Gastrocnemius medialis (tissue), 4 donors: ENCODE results near the gene PSAPL1. TPM values are rescaled to one million over a fixed set of nuclear protein-coding genes. Genes with fewer than 3 reads are reported as not detected.

ENCODE experiments used
- ATAC-seq, 2 donors: fragments of 150-250 bp; one replicate each; pipeline ENCODE4 v1.9.1; 2016
- DNase-seq, 2 donors: peaks; one replicate each; pipeline ENCODE4 v3.0.0-alpha.2; 2019
- H3K27ac ChIP-seq, 4 donors: fragments of 200-600 bp; sonication (generic); 1 replicate in 1 of 4; 2 replicates in 3 of 4; pipeline ENCODE4 v1.5.1; 2016 to 2018; ENCODE audit warnings: mild to moderate bottlenecking in 2 of 4, moderate library complexity in 1 of 4
- H3K27me3 ChIP-seq, 3 donors: fragments of 200-600 bp; sonication (generic) in 2 of 3; 1 replicate in 1 of 3; 2 replicates in 2 of 3; pipeline versions ENCODE4 v1.5.1 to v1.6.0; 2016 to 2019; ENCODE audit warnings: mild to moderate bottlenecking in 1 of 3, moderate library complexity in 1 of 3
- H3K36me3 ChIP-seq, 2 donors: fragments of 200-600 bp; sonication (generic) in 1 of 2; one replicate each; pipeline ENCODE4 v1.5.1; 2017 to 2018
- H3K4me1 ChIP-seq, 2 donors: fragments of 200-600 bp; sonication (generic) in 1 of 2; one replicate each; pipeline ENCODE4 v1.5.1; 2016 to 2017; ENCODE audit warnings: mild to moderate bottlenecking in 2 of 2
- H3K4me3 ChIP-seq, 4 donors: fragments of 200-600 bp; sonication (generic) in 3 of 4; 1 replicate in 1 of 4; 2 replicates in 3 of 4; pipeline ENCODE4 v1.5.1; 2016 to 2019; ENCODE audit warnings: mild to moderate bottlenecking in 2 of 4
- H3K9me3 ChIP-seq, 3 donors: fragments of 200-600 bp; sonication (generic) in 2 of 3; 1 replicate in 1 of 3; 2 replicates in 2 of 3; pipeline ENCODE4 v1.5.1; 2016 to 2019
- POLR2A ChIP-seq, 2 donors: fragments of 450-650 bp; IDR thresholded peaks; one replicate each; pipeline ENCODE4 v1.6.1; 2017; ENCODE audit warnings: antibody characterized with exemption in 2 of 2, mild to moderate bottlenecking in 2 of 2, moderate library complexity in 2 of 2
- in situ Hi-C, 4 donors: fragments of 200-750 bp; cut with MboI; loops; one replicate each; pipeline versions ENCODE4 v1.15.0 to v1.8.0; 2017; ENCODE audit warnings: low sequenced_read_pairs in 4 of 4
- intact Hi-C: fragments of 100-400 bp; cut with DNase I; formaldehyde crosslinking; loops from one replicate; pipeline ENCODE4 v1.15.1; 2023; ENCODE audit warnings: low total_unique reads
- total RNA-seq, 4 donors: library from RNA; depleted of rRNA; stranded (reverse); fragments of >200 nt; gene quantifications; one replicate each; pipeline versions ENCODE4 v1.1.0 to v1.2.3, GENCODE V29; 2016
- TF ChIP-seq, protein P1 (sequence below), 5 experiments: fragments of 450-650 bp in 3 of 5; fragments of 200-600 bp in 2 of 5; sonication (generic) in 2 of 5; IDR thresholded peaks in 4 of 5; conservative IDR thresholded peaks in 1 of 5; 1 replicate in 4 of 5; 2 replicates in 1 of 5; pipeline ENCODE4 v1.5.1; 2016 to 2019; ENCODE audit warnings: antibody characterized with exemption in 5 of 5, mild to moderate bottlenecking in 3 of 5, moderate library complexity in 3 of 5

The PSAPL1 gene
- total RNA-seq, 4 donors from 2014 or later = not detected

DNA sequence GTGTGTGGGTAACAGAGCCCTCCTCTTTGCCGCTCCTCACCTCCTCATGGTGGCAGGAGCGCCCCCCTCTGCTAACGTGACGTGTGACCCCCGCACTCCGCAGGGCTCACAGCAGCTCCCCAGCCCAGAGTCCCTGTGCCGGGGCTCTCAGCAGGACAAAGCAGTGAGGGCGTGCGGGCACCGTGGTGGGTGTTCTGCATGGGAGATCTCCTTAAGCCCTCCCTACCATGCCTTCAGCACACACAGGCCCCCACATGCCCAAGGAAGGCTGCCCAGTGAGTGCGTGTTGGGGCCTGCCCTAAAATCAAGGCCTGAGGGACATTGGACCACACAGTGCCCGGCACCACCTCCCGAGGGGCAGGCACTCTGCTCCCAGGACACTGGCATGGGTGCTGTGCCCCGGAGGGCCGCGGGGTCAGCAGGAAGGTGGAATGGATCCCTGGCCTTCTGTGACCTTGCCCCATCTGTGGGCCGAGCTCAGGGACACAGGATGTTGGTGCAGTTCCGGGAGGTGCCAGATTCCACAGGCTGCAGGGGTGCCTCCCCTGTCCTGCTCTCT is 10.1 kb downstream of the PSAPL1 start:
- H3K4me1 ChIP-seq = no peaks in the 10 kb centered on the region
- no peak overlapping the region for H3K4me3 ChIP-seq
- H3K36me3 ChIP-seq = no peaks in the 10 kb centered on the region
- no peak overlapping the region for H3K27ac ChIP-seq
- no peak for TF ChIP-seq POLR2A (IDR thresholded peaks at IDR 0.05)
- TF ChIP-seq, protein P1, sequence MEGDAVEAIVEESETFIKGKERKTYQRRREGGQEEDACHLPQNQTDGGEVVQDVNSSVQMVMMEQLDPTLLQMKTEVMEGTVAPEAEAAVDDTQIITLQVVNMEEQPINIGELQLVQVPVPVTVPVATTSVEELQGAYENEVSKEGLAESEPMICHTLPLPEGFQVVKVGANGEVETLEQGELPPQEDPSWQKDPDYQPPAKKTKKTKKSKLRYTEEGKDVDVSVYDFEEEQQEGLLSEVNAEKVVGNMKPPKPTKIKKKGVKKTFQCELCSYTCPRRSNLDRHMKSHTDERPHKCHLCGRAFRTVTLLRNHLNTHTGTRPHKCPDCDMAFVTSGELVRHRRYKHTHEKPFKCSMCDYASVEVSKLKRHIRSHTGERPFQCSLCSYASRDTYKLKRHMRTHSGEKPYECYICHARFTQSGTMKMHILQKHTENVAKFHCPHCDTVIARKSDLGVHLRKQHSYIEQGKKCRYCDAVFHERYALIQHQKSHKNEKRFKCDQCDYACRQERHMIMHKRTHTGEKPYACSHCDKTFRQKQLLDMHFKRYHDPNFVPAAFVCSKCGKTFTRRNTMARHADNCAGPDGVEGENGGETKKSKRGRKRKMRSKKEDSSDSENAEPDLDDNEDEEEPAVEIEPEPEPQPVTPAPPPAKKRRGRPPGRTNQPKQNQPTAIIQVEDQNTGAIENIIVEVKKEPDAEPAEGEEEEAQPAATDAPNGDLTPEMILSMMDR (IDR thresholded peaks at IDR 0.05 in 4 of 5, conservative IDR thresholded peaks at IDR 0.05 in 1 of 5) = no peak
- DNase-seq (no peak), ATAC-seq (no peak)
- intact Hi-C loops = no loop called here
- in situ Hi-C loops = no loop called here
- no peaks in the 10 kb centered on the region for H3K9me3 ChIP-seq
- H3K27me3 ChIP-seq = no peaks in the 10 kb centered on the region

DNA sequence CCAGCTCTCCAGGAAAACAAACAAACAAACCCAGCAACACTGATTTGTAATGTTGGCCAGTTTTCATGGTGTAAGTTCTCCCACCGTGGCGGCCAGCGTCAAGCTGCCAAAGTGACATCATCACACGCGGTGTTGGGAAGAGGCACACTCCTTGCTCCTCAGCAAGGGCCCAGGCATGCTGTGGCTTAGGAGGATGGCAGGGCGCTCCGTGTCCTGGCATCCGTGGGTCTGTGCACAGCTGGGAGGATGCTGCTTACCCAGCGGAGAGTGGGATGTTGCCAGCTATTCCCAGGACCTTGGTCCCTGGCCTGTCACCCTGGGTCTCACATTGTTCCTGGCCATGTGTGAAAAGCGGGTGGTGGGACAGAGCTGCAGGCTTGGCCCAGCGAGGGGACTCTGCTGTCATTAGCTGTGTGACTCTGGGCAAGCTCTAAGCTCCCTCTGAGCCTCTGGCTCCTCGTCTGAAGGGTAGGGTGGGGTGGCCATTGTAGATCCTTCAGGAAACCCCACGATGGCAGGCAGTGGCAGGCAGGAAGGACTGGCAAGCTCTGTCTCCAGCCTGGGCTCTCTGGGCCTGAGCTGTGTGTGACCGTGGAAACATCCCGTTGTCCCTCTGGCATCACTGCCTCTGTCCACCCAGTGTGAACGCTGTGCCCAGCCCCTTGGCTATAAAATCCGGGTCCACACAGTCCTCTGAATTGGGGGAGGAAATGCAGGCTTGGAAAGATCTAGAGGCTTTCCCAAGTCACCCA is 10.8 kb downstream of the PSAPL1 start:
- no peak for ATAC-seq
- intact Hi-C loops = no loop called here

DNA sequence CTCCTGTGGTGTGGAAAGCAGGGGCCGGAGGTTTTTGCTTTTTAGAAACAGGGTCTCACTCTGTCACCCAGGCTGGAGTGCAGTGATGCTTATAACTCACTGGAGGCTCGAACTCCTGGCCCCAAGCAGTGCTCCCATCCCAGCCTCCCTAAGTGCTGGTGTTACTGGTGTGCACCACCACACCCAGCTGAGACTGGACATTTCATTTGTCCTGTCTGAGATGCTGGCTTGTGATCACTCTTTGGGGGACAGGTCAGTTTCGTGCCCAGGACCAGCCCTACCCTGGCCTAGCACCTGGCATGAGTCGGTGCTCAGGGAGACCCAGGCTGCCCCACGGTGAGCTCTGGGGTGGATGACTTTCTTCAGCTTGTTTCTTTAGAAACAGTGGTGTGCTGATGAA is 11.3 kb downstream of the PSAPL1 start:
- no peak for ATAC-seq

More for the DNA sequence above, 10.8 kb downstream of the PSAPL1 start:
- no peak for TF ChIP-seq POLR2A (IDR thresholded peaks at IDR 0.05)
- TF ChIP-seq, protein P1 (IDR thresholded peaks at IDR 0.05 in 4 of 5, conservative IDR thresholded peaks at IDR 0.05 in 1 of 5) = no peak
- no peaks in the 10 kb centered on the region for H3K27me3 ChIP-seq
- H3K36me3 ChIP-seq = no peaks in the 10 kb centered on the region
- no peak overlapping the region for H3K4me3 ChIP-seq
- no peak overlapping the region for H3K27ac ChIP-seq
- DNase-seq = no peak
- H3K9me3 ChIP-seq = no peaks in the 10 kb centered on the region
- in situ Hi-C loops = no loop called here
- H3K4me1 ChIP-seq = no peaks in the 10 kb centered on the region

DNA sequence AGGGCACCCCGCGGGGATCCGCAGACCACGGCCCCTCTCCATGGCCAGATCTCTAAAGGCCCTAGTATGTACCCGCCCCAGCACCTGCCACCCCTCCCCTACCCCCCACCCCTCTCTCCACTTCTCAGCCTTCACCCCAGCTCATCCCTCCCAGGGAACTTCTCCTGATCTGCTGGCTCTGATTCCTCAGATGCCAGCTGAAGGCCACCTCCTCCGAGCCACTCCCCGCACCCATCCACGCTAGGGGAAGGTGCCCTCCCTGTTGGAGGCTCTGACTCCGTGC is 11.9 kb downstream of the PSAPL1 start:
- Histone ChIP-seq H3K4me1 (no peaks in the 10 kb centered on the region), H3K27me3 (no peaks in the 10 kb centered on the region), H3K27ac (no peak overlapping the region), H3K36me3 (no peaks in the 10 kb centered on the region), H3K9me3 (no peaks in the 10 kb centered on the region), H3K4me3 (no peak overlapping the region)
- DNase-seq (no peak), ATAC-seq (no peak)
- in situ Hi-C loops = no loop called here
- intact Hi-C loops = no loop called here
- no peak for TF ChIP-seq POLR2A (IDR thresholded peaks at IDR 0.05)
- TF ChIP-seq, protein P1 (IDR thresholded peaks at IDR 0.05 in 4 of 5, conservative IDR thresholded peaks at IDR 0.05 in 1 of 5) = no peak

More for the DNA sequence above, 11.3 kb downstream of the PSAPL1 start:
- intact Hi-C loops = no loop called here
- H3K36me3 ChIP-seq = no peaks in the 10 kb centered on the region
- no peak overlapping the region for H3K4me3 ChIP-seq
- no peak for DNase-seq
- no peaks in the 10 kb centered on the region for H3K9me3 ChIP-seq
- in situ Hi-C loops = no loop called here
- TF ChIP-seq, protein P1 (IDR thresholded peaks at IDR 0.05 in 4 of 5, conservative IDR thresholded peaks at IDR 0.05 in 1 of 5) = no peak
- TF ChIP-seq POLR2A (IDR thresholded peaks at IDR 0.05) = no peak
- no peak overlapping the region for H3K27ac ChIP-seq
- H3K27me3 ChIP-seq = no peaks in the 10 kb centered on the region
- H3K4me1 ChIP-seq = no peaks in the 10 kb centered on the region
